ENCODE measurements around the gene CFAP46.

GRCh38 chr10:132842397-132842796 is 100.0 kb downstream of the CFAP46 start:
- no peak for TF ChIP-seq CTCF (IDR thresholded peaks at IDR 0.05; ENCODE audit: low read depth, low read length, missing input control)
- TF ChIP-seq YY1 (IDR thresholded peaks at IDR 0.05) = no peak
- TF ChIP-seq MAX (IDR thresholded peaks at IDR 0.05) = no peak
- TF ChIP-seq JUND (IDR thresholded peaks at IDR 0.05) = no peak
- no peak for TF ChIP-seq GABPA (IDR thresholded peaks at IDR 0.05 in 1 of 2, conservative IDR thresholded peaks at IDR 0.05 in 1 of 2)
- no peak for TF ChIP-seq SP1 (IDR thresholded peaks at IDR 0.05)
- TF ChIP-seq, protein P1, sequence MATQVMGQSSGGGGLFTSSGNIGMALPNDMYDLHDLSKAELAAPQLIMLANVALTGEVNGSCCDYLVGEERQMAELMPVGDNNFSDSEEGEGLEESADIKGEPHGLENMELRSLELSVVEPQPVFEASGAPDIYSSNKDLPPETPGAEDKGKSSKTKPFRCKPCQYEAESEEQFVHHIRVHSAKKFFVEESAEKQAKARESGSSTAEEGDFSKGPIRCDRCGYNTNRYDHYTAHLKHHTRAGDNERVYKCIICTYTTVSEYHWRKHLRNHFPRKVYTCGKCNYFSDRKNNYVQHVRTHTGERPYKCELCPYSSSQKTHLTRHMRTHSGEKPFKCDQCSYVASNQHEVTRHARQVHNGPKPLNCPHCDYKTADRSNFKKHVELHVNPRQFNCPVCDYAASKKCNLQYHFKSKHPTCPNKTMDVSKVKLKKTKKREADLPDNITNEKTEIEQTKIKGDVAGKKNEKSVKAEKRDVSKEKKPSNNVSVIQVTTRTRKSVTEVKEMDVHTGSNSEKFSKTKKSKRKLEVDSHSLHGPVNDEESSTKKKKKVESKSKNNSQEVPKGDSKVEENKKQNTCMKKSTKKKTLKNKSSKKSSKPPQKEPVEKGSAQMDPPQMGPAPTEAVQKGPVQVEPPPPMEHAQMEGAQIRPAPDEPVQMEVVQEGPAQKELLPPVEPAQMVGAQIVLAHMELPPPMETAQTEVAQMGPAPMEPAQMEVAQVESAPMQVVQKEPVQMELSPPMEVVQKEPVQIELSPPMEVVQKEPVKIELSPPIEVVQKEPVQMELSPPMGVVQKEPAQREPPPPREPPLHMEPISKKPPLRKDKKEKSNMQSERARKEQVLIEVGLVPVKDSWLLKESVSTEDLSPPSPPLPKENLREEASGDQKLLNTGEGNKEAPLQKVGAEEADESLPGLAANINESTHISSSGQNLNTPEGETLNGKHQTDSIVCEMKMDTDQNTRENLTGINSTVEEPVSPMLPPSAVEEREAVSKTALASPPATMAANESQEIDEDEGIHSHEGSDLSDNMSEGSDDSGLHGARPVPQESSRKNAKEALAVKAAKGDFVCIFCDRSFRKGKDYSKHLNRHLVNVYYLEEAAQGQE (IDR thresholded peaks at IDR 0.05) = no peak
- TF ChIP-seq, protein P2, sequence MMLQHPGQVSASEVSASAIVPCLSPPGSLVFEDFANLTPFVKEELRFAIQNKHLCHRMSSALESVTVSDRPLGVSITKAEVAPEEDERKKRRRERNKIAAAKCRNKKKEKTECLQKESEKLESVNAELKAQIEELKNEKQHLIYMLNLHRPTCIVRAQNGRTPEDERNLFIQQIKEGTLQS (IDR thresholded peaks at IDR 0.05) = no peak
- TF ChIP-seq RAD21 (IDR thresholded peaks at IDR 0.05) = no peak
- TF ChIP-seq FOXA1 (IDR thresholded peaks at IDR 0.05) = no peak
- TF ChIP-seq EGR1 (IDR thresholded peaks at IDR 0.05; ENCODE audit: low read depth in 2 of 2) = no peak

Data from liver (tissue), 3 donors.